IgD-negative memory B cell (primary cell): ENCODE data around the gene SPRN. TPM values are rescaled to one million over a fixed set of nuclear protein-coding genes. Genes with fewer than 3 reads are reported as not detected.
"Not testable (repeated sequence)": the region's sequence is repeated elsewhere in the genome, so short reads cannot be mapped to it uniquely, and the experiment has no call there.

ENCODE experiments used
- H3K27ac Mint-ChIP-seq, 3 donors: one replicate each; pipeline ENCODE4 v1.8.0; 2020 to 2022; ENCODE audit warnings: mild to moderate bottlenecking in 3 of 3, mixed read lengths in 3 of 3, moderate library complexity in 1 of 3
- H3K27me3 Mint-ChIP-seq: one replicate; pipeline ENCODE4 v1.8.0; 2021; ENCODE audit warnings: mixed read lengths
- H3K36me3 Mint-ChIP-seq: one replicate; pipeline ENCODE4 v1.8.0; 2020; ENCODE audit warnings: mild to moderate bottlenecking, mixed read lengths
- H3K4me1 Mint-ChIP-seq, 3 donors: one replicate each; pipeline ENCODE4 v1.8.0; 2020 to 2022; ENCODE audit warnings: mixed read lengths in 3 of 3, mild to moderate bottlenecking in 1 of 3
- H3K4me3 Mint-ChIP-seq, 4 donors: one replicate each; pipeline ENCODE4 v1.8.0; 2020 to 2022; ENCODE audit warnings: mild to moderate bottlenecking in 4 of 4, mixed read lengths in 4 of 4, moderate library complexity in 3 of 4
- H3K9me3 Mint-ChIP-seq, 3 donors: one replicate each; pipeline ENCODE4 v1.8.0; 2020 to 2021; ENCODE audit warnings: mixed read lengths in 3 of 3, mild to moderate bottlenecking in 1 of 3
- polyA plus RNA-seq: library from polyadenylated mRNA; unstranded; fragments of 300-500 nt; fragmentation: Illumina TruSeq; gene quantifications from one replicate; pipeline ENCODE4 v1.2.3, GENCODE V29; 2021

The SPRN gene
- polyA plus RNA-seq, 1 donor from 2014 or later: 0.40 TPM

- Mint-ChIP-seq H3K4me3 (peak within 1 kb of the TSS; percentile 86 to 94 (median 90)), H3K4me1 (peaks cover 14 to 24% (median 18%) of the 10 kb centered on the region in 3 donors), H3K36me3 (no peaks in the 10 kb centered on the region), H3K27ac (peak within 1 kb of the TSS; percentile 31 to 87 (median 77)), H3K9me3 (no peaks in the 10 kb centered on the region), H3K27me3 (no peaks in the 10 kb centered on the region)
Observed at GRCh38 chr10:133379152-133379800, 45.1 kb downstream of the SPRN start, which contains the start of gene PAOX. TSS of gene PAOX (plus strand) at chr10:133379262. CDS start at chr10:133379317, 55 bp downstream.

GRCh38 chr10:133378251-133379096, 46.0 kb downstream of the SPRN start:
- no peaks in the 10 kb centered on the region for H3K27me3 Mint-ChIP-seq
- H3K4me1 Mint-ChIP-seq: peaks cover 16 to 24% (median 23%) of the 10 kb centered on the region in 3 donors
- H3K4me3 Mint-ChIP-seq: peak overlapping the region; percentile 69 to 94 (median 90)
- H3K27ac Mint-ChIP-seq: peak overlapping the region; percentile 31 to 77 (median 70)
- H3K9me3 Mint-ChIP-seq: no peaks in the 10 kb centered on the region
- no peaks in the 10 kb centered on the region for H3K36me3 Mint-ChIP-seq

- peaks cover 16 to 24% (median 23%) of the 10 kb centered on the region in 3 donors for H3K4me1 Mint-ChIP-seq
Observed at GRCh38 chr10:133377818-133378250, 46.6 kb downstream of the SPRN start.

GRCh38 chr10:133377025-133377817, 47.2 kb downstream of the SPRN start:
- Mint-ChIP-seq H3K9me3 (no peaks in the 10 kb centered on the region), H3K36me3 (no peaks in the 10 kb centered on the region), H3K27ac (peak overlapping the region in 1 of 3 donors; percentile 70), H3K4me3 (peak overlapping the region; percentile 58 to 78 (median 74)), H3K4me1 (peaks cover 16 to 24% (median 21%) of the 10 kb centered on the region in 3 donors), H3K27me3 (no peaks in the 10 kb centered on the region)

More at GRCh38 chr10:133377818-133378250, 46.6 kb downstream of the SPRN start:
- H3K27me3 Mint-ChIP-seq: no peaks in the 10 kb centered on the region
- no peaks in the 10 kb centered on the region for H3K36me3 Mint-ChIP-seq
- H3K4me3 Mint-ChIP-seq: peak overlapping the region; percentile 69 to 94 (median 90)
- no peaks in the 10 kb centered on the region for H3K9me3 Mint-ChIP-seq
- H3K27ac Mint-ChIP-seq: peak overlapping the region in 2 of 3 donors; percentile 70 to 77

GRCh38 chr10:133376183-133376582, 48.2 kb downstream of the SPRN start:
- not testable (repeated sequence) for H3K36me3 Mint-ChIP-seq
- peak overlapping the region in 3 of 4 donors; percentile 34 to 74 (median 69) for H3K4me3 Mint-ChIP-seq
- H3K27ac Mint-ChIP-seq: peak overlapping the region in 2 of 3 donors; percentile 43 to 74

GRCh38 chr10:133375357-133376115, 48.9 kb downstream of the SPRN start:
- Mint-ChIP-seq H3K36me3 (no peaks in the 10 kb centered on the region), H3K4me1 (peaks cover 5 to 16% (median 13%) of the 10 kb centered on the region in 3 donors), H3K4me3 (peak overlapping the region in 2 of 4 donors; percentile 69 to 77), H3K27ac (peak overlapping the region in 1 of 3 donors; percentile 68), H3K27me3 (no peaks in the 10 kb centered on the region), H3K9me3 (no peaks in the 10 kb centered on the region)

More at GRCh38 chr10:133376183-133376582, 48.2 kb downstream of the SPRN start:
- peaks cover 10 to 17% (median 17%) of the 10 kb centered on the region in 3 donors for H3K4me1 Mint-ChIP-seq
- H3K9me3 Mint-ChIP-seq, H3K27me3 Mint-ChIP-seq: not testable (repeated sequence)

- no peaks in the 10 kb centered on the region for H3K9me3 Mint-ChIP-seq
- H3K27me3 Mint-ChIP-seq: no peaks in the 10 kb centered on the region
- H3K4me1 Mint-ChIP-seq: peaks cover 3 to 11% (median 11%) of the 10 kb centered on the region in 3 donors
- peak within 1 kb of the TSS; percentile 20 to 91 (median 68) for H3K27ac Mint-ChIP-seq
- H3K36me3 Mint-ChIP-seq: no peaks in the 10 kb centered on the region
- H3K4me3 Mint-ChIP-seq: peak within 1 kb of the TSS; percentile 81 to 94 (median 83)
Observed at GRCh38 chr10:133373174-133374090, 51.0 kb downstream of the SPRN start, which contains the start of gene ECHS1. TSS of gene ECHS1 (minus strand) at chr10:133373354. CDS start at chr10:133373333, 21 bp downstream.

- Mint-ChIP-seq H3K27me3 (no peaks in the 10 kb centered on the region), H3K9me3 (no peaks in the 10 kb centered on the region), H3K4me1 (peaks cover 3 to 11% (median 8%) of the 10 kb centered on the region in 3 donors), H3K27ac (no peak overlapping the region), H3K4me3 (peak overlapping the region in 3 of 4 donors; percentile 71 to 85 (median 84)), H3K36me3 (no peaks in the 10 kb centered on the region)
Observed at GRCh38 chr10:133372507-133372906, 51.9 kb downstream of the SPRN start.

Other genes with a start within 250 kb of the SPRN start
- not detected for gene UTF1, start 194.4 kb downstream of the SPRN start, polyA plus RNA-seq
- gene VENTX, start 186.8 kb downstream of the SPRN start, polyA plus RNA-seq: not detected
- gene ADAM8, start 147.8 kb downstream of the SPRN start, polyA plus RNA-seq: 70.9 TPM
- 32.1 TPM for gene TUBGCP2, start 115.8 kb downstream of the SPRN start, polyA plus RNA-seq
- gene ZNF511, start 115.7 kb downstream of the SPRN start, polyA plus RNA-seq: 107 TPM
- gene CALY, start 87.7 kb downstream of the SPRN start, polyA plus RNA-seq: not detected
- gene PRAP1, start 77.3 kb downstream of the SPRN start, polyA plus RNA-seq: not detected
- 37.1 TPM for gene FUOM, start 66.6 kb downstream of the SPRN start, polyA plus RNA-seq
- 117 TPM for gene ECHS1, start 51.3 kb downstream of the SPRN start, polyA plus RNA-seq
- 55.4 TPM for gene PAOX, start 45.4 kb downstream of the SPRN start, polyA plus RNA-seq
- gene MTG1, start 30.5 kb downstream of the SPRN start, polyA plus RNA-seq: 51.8 TPM
- not detected for gene SCART1, start 29.3 kb upstream of the SPRN start, polyA plus RNA-seq
- gene CYP2E1, start 102.7 kb upstream of the SPRN start, polyA plus RNA-seq: not detected
- not detected for gene SYCE1, start 141.0 kb upstream of the SPRN start, polyA plus RNA-seq
- not detected for gene FRG2B, start 202.2 kb upstream of the SPRN start, polyA plus RNA-seq